ENCODE data around the gene TTF1.

DNA sequence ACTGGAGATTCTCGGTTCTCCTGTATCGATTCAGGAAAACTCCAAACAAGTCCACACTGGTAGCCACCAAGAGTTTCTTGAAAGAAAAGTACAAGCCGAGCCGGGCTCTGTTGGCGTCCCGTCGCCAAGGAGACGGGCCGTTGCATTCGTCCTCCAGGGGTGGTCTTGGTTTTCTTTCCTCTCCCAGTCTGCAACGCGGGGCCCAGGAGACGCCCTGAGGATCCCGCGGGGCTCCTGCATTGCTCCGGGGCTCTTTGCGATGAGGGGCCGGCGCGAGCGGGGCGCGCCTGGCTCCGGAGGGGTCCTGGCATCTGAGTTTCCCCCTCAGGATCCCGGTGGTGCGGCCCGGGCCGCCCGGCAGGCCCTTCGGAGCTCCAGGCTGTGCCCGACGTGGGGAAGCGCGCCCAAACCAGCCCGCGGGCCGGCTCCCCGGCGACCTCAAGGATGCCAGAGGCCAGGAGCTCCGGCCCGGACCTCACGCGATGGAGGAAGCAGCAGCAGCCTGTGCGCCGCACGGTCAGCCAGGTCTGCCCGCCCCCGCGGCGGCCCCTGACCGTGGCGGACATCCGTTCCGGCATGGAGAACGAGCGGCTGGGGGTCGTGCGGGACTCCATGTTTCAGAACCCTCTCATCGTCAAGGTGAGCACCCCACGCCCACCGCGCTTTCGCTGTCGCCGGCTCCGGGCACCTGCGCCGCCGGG lies 3.3 kb upstream of the TTF1 start, which contains the start of gene CFAP77:
- no peak for TF ChIP-seq KAT2B (IDR thresholded peaks at IDR 0.05; ENCODE audit: low read depth, low read length)
- TF ChIP-seq NR2C2 (CRISPR knock-in tag; IDR thresholded peaks at IDR 0.05) = no peak
- TF ChIP-seq NR2C2 (tag; IDR thresholded peaks at IDR 0.05) = no peak
- no peak for TF ChIP-seq CTCF (IDR thresholded peaks at IDR 0.05 in 2 of 3, conservative IDR thresholded peaks at IDR 0.05 in 1 of 3; ENCODE audit: insufficient read depth in 2 of 3, low read depth in 1 of 3, low read length in 3 of 3)
- TF ChIP-seq KLF16 (IDR thresholded peaks at IDR 0.05) = no peak
- TF ChIP-seq IFI16 (CRISPR knock-in tag; IDR thresholded peaks at IDR 0.05) = no peak
- no peak for TF ChIP-seq TAF1 (IDR thresholded peaks at IDR 0.05; ENCODE audit: control insufficient read depth, extremely low read depth, insufficient read depth, low read length, severe bottlenecking)
- no peak for TF ChIP-seq JUN (IDR thresholded peaks at IDR 0.05; ENCODE audit: borderline replicate concordance, low read depth, low read length)
- no peak for TF ChIP-seq JUN (CRISPR knock-in tag; IDR thresholded peaks at IDR 0.05; ENCODE audit: borderline replicate concordance)
- TF ChIP-seq, protein P1, sequence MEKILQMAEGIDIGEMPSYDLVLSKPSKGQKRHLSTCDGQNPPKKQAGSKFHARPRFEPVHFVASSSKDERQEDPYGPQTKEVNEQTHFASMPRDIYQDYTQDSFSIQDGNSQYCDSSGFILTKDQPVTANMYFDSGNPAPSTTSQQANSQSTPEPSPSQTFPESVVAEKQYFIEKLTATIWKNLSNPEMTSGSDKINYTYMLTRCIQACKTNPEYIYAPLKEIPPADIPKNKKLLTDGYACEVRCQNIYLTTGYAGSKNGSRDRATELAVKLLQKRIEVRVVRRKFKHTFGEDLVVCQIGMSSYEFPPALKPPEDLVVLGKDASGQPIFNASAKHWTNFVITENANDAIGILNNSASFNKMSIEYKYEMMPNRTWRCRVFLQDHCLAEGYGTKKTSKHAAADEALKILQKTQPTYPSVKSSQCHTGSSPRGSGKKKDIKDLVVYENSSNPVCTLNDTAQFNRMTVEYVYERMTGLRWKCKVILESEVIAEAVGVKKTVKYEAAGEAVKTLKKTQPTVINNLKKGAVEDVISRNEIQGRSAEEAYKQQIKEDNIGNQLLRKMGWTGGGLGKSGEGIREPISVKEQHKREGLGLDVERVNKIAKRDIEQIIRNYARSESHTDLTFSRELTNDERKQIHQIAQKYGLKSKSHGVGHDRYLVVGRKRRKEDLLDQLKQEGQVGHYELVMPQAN (IDR thresholded peaks at IDR 0.05; ENCODE audit: borderline replicate concordance) = no peak

Measured in K562 (cell line).